Measurements from ENCODE around the gene RABGAP1L. TPM values are rescaled to one million over a fixed set of nuclear protein-coding genes. Genes with fewer than 3 reads are reported as not detected.

RABGAP1L gene
- total RNA-seq, 1 experiment from 2014 or later: 29.3 TPM

DNA sequence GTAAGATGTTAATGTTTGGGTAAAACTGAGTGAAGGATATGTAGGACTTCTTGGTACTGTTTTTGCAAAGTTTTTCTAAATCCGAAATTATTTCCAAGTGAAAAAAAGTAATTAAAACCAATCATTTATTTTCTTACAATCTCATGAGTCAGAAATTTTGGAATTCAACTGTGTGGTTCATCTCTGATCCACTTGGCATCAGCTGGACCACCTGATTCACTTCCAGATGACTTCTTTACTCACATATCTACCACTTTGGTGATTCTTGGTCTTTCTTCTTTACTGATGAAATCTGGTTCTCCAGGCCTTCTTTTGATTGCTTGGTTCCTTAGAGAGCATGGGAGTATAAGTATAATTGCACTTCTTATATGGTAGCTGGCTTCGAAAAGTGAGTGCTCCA, 585.6 kb downstream of the RABGAP1L start:
- ATAC-seq: no peak

More for the DNA sequence above, 585.6 kb downstream of the RABGAP1L start:
- DNase-seq (ENCODE audit: low read depth, low spot score): no peak
- no TSS peak for BruUV-seq (replicated peaks)
- POLR2A ChIA-PET: no interaction called here
- Histone ChIP-seq H2AFZ (ENCODE audit: low read depth, low read length, poor library complexity, severe bottlenecking) (no peak overlapping the region), H3K4me3 (replicated peaks in 1 of 2; ENCODE audit: low read depth in 1 of 2, low read length in 2 of 2) (no peak overlapping the region), H3K36me3 (ENCODE audit: control insufficient read depth in 1 of 2, insufficient read depth in 2 of 2, low read length in 2 of 2) (no peaks in the 10 kb centered on the region), H3K9me2 (ENCODE audit: insufficient read depth) (no peaks in the 10 kb centered on the region), H3K27ac (ENCODE audit: low read depth, low read length) (no peak overlapping the region), H3K79me2 (ENCODE audit: insufficient read depth, low read length) (no peaks in the 10 kb centered on the region), H3K4me2 (ENCODE audit: low read length) (no peak overlapping the region), H3K4me1 (ENCODE audit: control insufficient read depth in 1 of 2, insufficient read depth in 2 of 2, low read length in 2 of 2) (no peaks in the 10 kb centered on the region), H3K9ac (ENCODE audit: low read length) (no peak overlapping the region), H3K27me3 (ENCODE audit: insufficient read depth, low read length) (no peaks in the 10 kb centered on the region), H4K20me1 (ENCODE audit: insufficient read depth) (no peaks in the 10 kb centered on the region), H3K9me3 (ENCODE audit: control insufficient read depth in 1 of 2, insufficient read depth in 1 of 2, low read depth in 1 of 2, low read length in 2 of 2) (no peaks in the 10 kb centered on the region)
- RAD21 ChIA-PET (ENCODE audit: low non-redundant PET in 1 of 2, low total read pairs in 2 of 2, uncharacterized antibody in 2 of 2, unreplicated experiment in 2 of 2): no interaction called here
- intact Hi-C loops (cut with micrococcal nuclease): loop anchor here (1.0 to 10.0 kb wide), 6 partner anchors 483 to 2000 kb away; no protein-coding TSS in a partner anchor
- CTCF ChIA-PET: interaction anchor here (1.4 to 7.6 kb wide), 3 partner anchors 10 to 482 kb away, joined by 4 to 75 read pairs (median 5); no protein-coding TSS in a partner anchor
- TF ChIP-seq, protein P1, sequence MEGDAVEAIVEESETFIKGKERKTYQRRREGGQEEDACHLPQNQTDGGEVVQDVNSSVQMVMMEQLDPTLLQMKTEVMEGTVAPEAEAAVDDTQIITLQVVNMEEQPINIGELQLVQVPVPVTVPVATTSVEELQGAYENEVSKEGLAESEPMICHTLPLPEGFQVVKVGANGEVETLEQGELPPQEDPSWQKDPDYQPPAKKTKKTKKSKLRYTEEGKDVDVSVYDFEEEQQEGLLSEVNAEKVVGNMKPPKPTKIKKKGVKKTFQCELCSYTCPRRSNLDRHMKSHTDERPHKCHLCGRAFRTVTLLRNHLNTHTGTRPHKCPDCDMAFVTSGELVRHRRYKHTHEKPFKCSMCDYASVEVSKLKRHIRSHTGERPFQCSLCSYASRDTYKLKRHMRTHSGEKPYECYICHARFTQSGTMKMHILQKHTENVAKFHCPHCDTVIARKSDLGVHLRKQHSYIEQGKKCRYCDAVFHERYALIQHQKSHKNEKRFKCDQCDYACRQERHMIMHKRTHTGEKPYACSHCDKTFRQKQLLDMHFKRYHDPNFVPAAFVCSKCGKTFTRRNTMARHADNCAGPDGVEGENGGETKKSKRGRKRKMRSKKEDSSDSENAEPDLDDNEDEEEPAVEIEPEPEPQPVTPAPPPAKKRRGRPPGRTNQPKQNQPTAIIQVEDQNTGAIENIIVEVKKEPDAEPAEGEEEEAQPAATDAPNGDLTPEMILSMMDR (IDR thresholded peaks at IDR 0.05 in 2 of 3, conservative IDR thresholded peaks at IDR 0.05 in 1 of 3; ENCODE audit: borderline replicate concordance in 1 of 3, insufficient read depth in 1 of 3, low read depth in 2 of 3, low read length in 2 of 3): no peak
- TF ChIP-seq ZFX (IDR thresholded peaks at IDR 0.05): no peak
- no peak for TF ChIP-seq CEBPB (IDR thresholded peaks at IDR 0.05; ENCODE audit: low read depth)
- no peak for TF ChIP-seq YY1 (IDR thresholded peaks at IDR 0.05; ENCODE audit: extremely low read depth, insufficient replicate concordance, low read depth, low read length)
- TF ChIP-seq, protein P2, sequence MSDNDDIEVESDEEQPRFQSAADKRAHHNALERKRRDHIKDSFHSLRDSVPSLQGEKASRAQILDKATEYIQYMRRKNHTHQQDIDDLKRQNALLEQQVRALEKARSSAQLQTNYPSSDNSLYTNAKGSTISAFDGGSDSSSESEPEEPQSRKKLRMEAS (IDR thresholded peaks at IDR 0.05): no peak
- TF ChIP-seq, protein P3, sequence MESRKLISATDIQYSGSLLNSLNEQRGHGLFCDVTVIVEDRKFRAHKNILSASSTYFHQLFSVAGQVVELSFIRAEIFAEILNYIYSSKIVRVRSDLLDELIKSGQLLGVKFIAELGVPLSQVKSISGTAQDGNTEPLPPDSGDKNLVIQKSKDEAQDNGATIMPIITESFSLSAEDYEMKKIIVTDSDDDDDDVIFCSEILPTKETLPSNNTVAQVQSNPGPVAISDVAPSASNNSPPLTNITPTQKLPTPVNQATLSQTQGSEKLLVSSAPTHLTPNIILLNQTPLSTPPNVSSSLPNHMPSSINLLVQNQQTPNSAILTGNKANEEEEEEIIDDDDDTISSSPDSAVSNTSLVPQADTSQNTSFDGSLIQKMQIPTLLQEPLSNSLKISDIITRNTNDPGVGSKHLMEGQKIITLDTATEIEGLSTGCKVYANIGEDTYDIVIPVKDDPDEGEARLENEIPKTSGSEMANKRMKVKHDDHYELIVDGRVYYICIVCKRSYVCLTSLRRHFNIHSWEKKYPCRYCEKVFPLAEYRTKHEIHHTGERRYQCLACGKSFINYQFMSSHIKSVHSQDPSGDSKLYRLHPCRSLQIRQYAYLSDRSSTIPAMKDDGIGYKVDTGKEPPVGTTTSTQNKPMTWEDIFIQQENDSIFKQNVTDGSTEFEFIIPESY (IDR thresholded peaks at IDR 0.05; ENCODE audit: extremely low read depth, insufficient replicate concordance, low read length): no peak
- TF ChIP-seq JUND (IDR thresholded peaks at IDR 0.05): no peak
- TF ChIP-seq ZNF274 (IDR thresholded peaks at IDR 0.05; ENCODE audit: low read depth, low read length): no peak
- TF ChIP-seq RAD21 (IDR thresholded peaks at IDR 0.05; ENCODE audit: low read depth): no peak
- TF ChIP-seq EZH2phosphoT487 (IDR thresholded peaks at IDR 0.05; ENCODE audit: borderline replicate concordance): no peak
- TF ChIP-seq, protein P4, sequence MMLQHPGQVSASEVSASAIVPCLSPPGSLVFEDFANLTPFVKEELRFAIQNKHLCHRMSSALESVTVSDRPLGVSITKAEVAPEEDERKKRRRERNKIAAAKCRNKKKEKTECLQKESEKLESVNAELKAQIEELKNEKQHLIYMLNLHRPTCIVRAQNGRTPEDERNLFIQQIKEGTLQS (IDR thresholded peaks at IDR 0.05): no peak
- no peak for TF ChIP-seq CBX3 (IDR thresholded peaks at IDR 0.05; ENCODE audit: low read depth)
- no peak for TF ChIP-seq EGR1 (IDR thresholded peaks at IDR 0.05; ENCODE audit: low read depth)
- TF ChIP-seq EZH2 (IDR thresholded peaks at IDR 0.05): no peak
- no peak for TF ChIP-seq FOSL1 (IDR thresholded peaks at IDR 0.05; ENCODE audit: low read depth)
- TF ChIP-seq POLR2A (IDR thresholded peaks at IDR 0.05; ENCODE audit: borderline replicate concordance, extremely low read depth, insufficient read depth, insufficient read length): no peak
- TF ChIP-seq SRF (IDR thresholded peaks at IDR 0.05; ENCODE audit: low read depth): no peak
- no peak for TF ChIP-seq ELF1 (IDR thresholded peaks at IDR 0.05; ENCODE audit: borderline replicate concordance, low read depth)
- TF ChIP-seq SP1 (IDR thresholded peaks at IDR 0.05; ENCODE audit: low read depth): no peak

Measured in HCT116 (cell line).